Measurements from ENCODE around the gene HEATR5A. TPM values are rescaled to one million over a fixed set of nuclear protein-coding genes. Genes with fewer than 3 reads are reported as not detected.
"Not testable (repeated sequence)": the region's sequence is repeated elsewhere in the genome, so short reads cannot be mapped to it uniquely, and the experiment has no call there.

The HEATR5A gene
- total and polyA plus RNA-seq, 2 experiments from 2014 or later, result 25.8 to 32.5 TPM

DNA sequence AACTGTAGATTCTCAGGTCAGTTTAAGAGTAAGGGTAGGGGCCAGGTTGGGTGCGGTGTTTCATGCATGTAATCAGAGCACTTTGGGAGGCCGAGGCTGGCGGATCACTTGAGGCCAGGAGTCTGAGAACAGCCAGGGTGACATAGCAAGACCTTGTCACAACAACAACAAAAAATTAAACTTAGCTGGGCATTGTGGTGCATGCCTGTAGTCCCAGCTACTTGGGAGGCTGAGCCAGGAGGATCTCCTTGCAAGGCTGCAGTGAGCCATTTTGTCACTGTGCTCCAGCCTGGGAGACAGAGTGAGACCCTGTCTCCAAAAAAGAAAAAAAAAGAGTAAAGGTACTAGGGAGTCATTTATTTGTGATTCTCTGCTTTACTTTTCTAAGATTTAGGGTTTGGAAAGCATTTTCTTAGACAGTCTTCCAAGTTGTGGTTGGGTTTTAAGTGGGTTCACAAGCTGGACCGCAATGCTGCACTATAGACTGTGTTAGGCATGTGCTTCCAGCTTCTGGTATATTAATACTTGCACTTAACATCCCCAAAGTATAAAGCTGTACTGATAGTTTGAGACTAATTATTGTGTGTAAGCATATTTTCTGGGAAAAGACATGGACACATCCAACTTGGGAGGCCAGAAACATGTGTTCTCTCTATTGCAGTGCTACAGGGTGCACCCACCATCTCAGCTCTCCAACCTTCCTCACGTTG is 163.7 kb downstream of the HEATR5A start:
- no peak overlapping the region for H3K4me3 Mint-ChIP-seq
- no peaks in the 10 kb centered on the region for H3K36me3 Mint-ChIP-seq (ENCODE audit: low read depth)
- no peak overlapping the region for H3K4me2 ChIP-seq
- TF ChIP-seq ZNF114 (CRISPR knock-in tag; IDR thresholded peaks at IDR 0.05) (no peak), JUNB (IDR thresholded peaks at IDR 0.05; ENCODE audit: unreplicated experiment) (no peak), EZH2phosphoT487 (IDR thresholded peaks at IDR 0.05; ENCODE audit: unreplicated experiment) (no peak), EZH2 (IDR thresholded peaks at IDR 0.05; ENCODE audit: low read depth, unreplicated experiment) (no peak)
- TF ChIP-seq, protein P1, sequence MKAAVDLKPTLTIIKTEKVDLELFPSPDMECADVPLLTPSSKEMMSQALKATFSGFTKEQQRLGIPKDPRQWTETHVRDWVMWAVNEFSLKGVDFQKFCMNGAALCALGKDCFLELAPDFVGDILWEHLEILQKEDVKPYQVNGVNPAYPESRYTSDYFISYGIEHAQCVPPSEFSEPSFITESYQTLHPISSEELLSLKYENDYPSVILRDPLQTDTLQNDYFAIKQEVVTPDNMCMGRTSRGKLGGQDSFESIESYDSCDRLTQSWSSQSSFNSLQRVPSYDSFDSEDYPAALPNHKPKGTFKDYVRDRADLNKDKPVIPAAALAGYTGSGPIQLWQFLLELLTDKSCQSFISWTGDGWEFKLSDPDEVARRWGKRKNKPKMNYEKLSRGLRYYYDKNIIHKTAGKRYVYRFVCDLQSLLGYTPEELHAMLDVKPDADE (IDR thresholded peaks at IDR 0.05), result no peak
- no peak overlapping the region; the same call in 1 of the 2 replicates for H2AFZ ChIP-seq
- no peak for DNase-seq (ENCODE audit: low spot score)
- H3K27me3 ChIP-seq (ENCODE audit: insufficient read depth), result no peaks in the 10 kb centered on the region
- no peak overlapping the region for H3K27ac ChIP-seq (ENCODE audit: low read depth)
- no peaks in the 10 kb centered on the region for H3K79me2 ChIP-seq (replicated peaks; ENCODE audit: insufficient read depth)
- H3K27ac Mint-ChIP-seq, result no peak overlapping the region
- peaks cover 2% of the 10 kb centered on the region for H3K27me3 Mint-ChIP-seq (ENCODE audit: insufficient read depth, low read depth, poor library complexity)
- peaks cover 6% of the 10 kb centered on the region; the same call in 2 of the 3 replicates for H3K9me3 Mint-ChIP-seq
- no peaks in the 10 kb centered on the region for H4K20me1 ChIP-seq (replicated peaks; ENCODE audit: insufficient read depth)
- ATAC-seq, result no peak
- no peaks in the 10 kb centered on the region for H3K9me2 ChIP-seq (ENCODE audit: insufficient read depth)
- H3K4me3 ChIP-seq, result no peak overlapping the region
- no peaks in the 10 kb centered on the region for H3F3A ChIP-seq (replicated peaks; ENCODE audit: low read depth)
- no peaks in the 10 kb centered on the region for H3K4me1 Mint-ChIP-seq
- H3K36me3 ChIP-seq (ENCODE audit: insufficient read depth), result no peaks in the 10 kb centered on the region
- no peaks in the 10 kb centered on the region for H3K4me1 ChIP-seq (ENCODE audit: insufficient read depth)

DNA sequence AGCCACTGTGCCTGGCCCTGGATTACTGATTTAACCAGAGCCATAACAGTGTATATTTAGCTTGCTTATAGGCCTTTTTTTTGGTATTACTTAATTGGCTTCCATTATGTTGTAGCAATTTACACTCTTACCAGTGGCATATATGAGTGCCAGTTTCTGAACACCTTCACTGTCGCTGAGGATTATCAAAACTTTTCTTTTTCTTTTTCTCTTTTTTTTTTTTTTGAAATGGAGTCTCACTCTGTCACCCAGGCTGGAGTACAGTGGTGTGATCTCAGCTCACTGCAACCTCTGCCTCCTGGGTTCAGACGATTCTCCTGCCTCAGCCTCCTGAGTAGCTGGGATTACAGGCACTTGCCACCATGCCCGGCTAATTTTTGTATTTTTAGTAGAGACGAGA is 164.4 kb downstream of the HEATR5A start:
- not testable (repeated sequence) for H3K4me2 ChIP-seq; H3K4me3 ChIP-seq; H4K20me1 ChIP-seq (replicated peaks; ENCODE audit: insufficient read depth); H3K9me3 Mint-ChIP-seq; H2AFZ ChIP-seq; H3K4me1 Mint-ChIP-seq; DNase-seq (ENCODE audit: low spot score); H3K4me1 ChIP-seq (ENCODE audit: insufficient read depth); H3K27ac Mint-ChIP-seq; H3K36me3 Mint-ChIP-seq (ENCODE audit: low read depth); H3K36me3 ChIP-seq (ENCODE audit: insufficient read depth); H3K27ac ChIP-seq (ENCODE audit: low read depth); H3K27me3 Mint-ChIP-seq (ENCODE audit: insufficient read depth, low read depth, poor library complexity); ATAC-seq; H3K27me3 ChIP-seq (ENCODE audit: insufficient read depth); H3K79me2 ChIP-seq (replicated peaks; ENCODE audit: insufficient read depth); H3K9me2 ChIP-seq (ENCODE audit: insufficient read depth); H3F3A ChIP-seq (replicated peaks; ENCODE audit: low read depth); H3K4me3 Mint-ChIP-seq

DNA sequence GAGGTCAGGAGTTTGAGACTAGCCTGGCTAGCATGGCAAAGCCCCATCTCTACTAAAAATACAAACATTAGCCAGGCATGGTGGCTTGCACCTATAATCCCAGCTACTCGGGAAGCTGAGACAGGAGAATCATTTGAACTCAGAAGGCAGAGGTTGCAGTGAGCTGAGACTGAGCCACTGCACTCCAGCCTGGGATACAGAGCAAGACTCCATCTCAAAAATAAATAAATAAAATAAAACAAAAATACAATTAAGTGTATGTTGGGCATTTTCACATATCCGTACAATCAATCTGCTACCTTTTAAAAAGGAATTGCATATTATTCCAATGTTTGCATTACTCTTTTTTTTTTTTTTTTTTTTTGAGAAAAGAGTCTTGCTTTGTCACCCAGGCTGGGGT is 165.1 kb downstream of the HEATR5A start:
- DNase-seq (ENCODE audit: low spot score) (no peak), ATAC-seq (no peak)
- H3K79me2 ChIP-seq (replicated peaks; ENCODE audit: insufficient read depth), result no peaks in the 10 kb centered on the region
- H3K4me1 ChIP-seq (ENCODE audit: insufficient read depth), result no peaks in the 10 kb centered on the region
- no peak overlapping the region for H3K4me3 ChIP-seq
- Mint-ChIP-seq H3K27me3 (ENCODE audit: insufficient read depth, low read depth, poor library complexity) (peaks cover 2% of the 10 kb centered on the region), H3K27ac (no peak overlapping the region), H3K36me3 (ENCODE audit: low read depth) (no peaks in the 10 kb centered on the region), H3K4me3 (no peak overlapping the region), H3K9me3 (peaks cover 3% of the 10 kb centered on the region; the same call in 1 of the 3 replicates), H3K4me1 (no peaks in the 10 kb centered on the region)
- no peaks in the 10 kb centered on the region for H3K27me3 ChIP-seq (ENCODE audit: insufficient read depth)
- H3K9me2 ChIP-seq (ENCODE audit: insufficient read depth), result no peaks in the 10 kb centered on the region
- H3K36me3 ChIP-seq (ENCODE audit: insufficient read depth), result no peaks in the 10 kb centered on the region
- TF ChIP-seq, protein P2, sequence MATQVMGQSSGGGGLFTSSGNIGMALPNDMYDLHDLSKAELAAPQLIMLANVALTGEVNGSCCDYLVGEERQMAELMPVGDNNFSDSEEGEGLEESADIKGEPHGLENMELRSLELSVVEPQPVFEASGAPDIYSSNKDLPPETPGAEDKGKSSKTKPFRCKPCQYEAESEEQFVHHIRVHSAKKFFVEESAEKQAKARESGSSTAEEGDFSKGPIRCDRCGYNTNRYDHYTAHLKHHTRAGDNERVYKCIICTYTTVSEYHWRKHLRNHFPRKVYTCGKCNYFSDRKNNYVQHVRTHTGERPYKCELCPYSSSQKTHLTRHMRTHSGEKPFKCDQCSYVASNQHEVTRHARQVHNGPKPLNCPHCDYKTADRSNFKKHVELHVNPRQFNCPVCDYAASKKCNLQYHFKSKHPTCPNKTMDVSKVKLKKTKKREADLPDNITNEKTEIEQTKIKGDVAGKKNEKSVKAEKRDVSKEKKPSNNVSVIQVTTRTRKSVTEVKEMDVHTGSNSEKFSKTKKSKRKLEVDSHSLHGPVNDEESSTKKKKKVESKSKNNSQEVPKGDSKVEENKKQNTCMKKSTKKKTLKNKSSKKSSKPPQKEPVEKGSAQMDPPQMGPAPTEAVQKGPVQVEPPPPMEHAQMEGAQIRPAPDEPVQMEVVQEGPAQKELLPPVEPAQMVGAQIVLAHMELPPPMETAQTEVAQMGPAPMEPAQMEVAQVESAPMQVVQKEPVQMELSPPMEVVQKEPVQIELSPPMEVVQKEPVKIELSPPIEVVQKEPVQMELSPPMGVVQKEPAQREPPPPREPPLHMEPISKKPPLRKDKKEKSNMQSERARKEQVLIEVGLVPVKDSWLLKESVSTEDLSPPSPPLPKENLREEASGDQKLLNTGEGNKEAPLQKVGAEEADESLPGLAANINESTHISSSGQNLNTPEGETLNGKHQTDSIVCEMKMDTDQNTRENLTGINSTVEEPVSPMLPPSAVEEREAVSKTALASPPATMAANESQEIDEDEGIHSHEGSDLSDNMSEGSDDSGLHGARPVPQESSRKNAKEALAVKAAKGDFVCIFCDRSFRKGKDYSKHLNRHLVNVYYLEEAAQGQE (IDR thresholded peaks at IDR 0.05; ENCODE audit: unreplicated experiment), result no peak
- TF ChIP-seq EZH2 (IDR thresholded peaks at IDR 0.05; ENCODE audit: low read depth, unreplicated experiment) (no peak), POLR2AphosphoS5 (IDR thresholded peaks at IDR 0.05; ENCODE audit: low read depth) (no peak), EZH2phosphoT487 (IDR thresholded peaks at IDR 0.05; ENCODE audit: unreplicated experiment) (no peak)
- H4K20me1 ChIP-seq (replicated peaks; ENCODE audit: insufficient read depth), result no peaks in the 10 kb centered on the region
- H3K4me2 ChIP-seq, result no peak overlapping the region
- no peak overlapping the region for H2AFZ ChIP-seq
- no peak overlapping the region for H3K27ac ChIP-seq (ENCODE audit: low read depth)
- H3F3A ChIP-seq (replicated peaks; ENCODE audit: low read depth), result no peaks in the 10 kb centered on the region

Measured in GM23338 (cell line).